HG03196 (cell line): Measurements from ENCODE around the gene AKTIP.
"Not testable (repeated sequence)": the region's sequence is repeated elsewhere in the genome, so short reads cannot be mapped to it uniquely, and the experiment has no call there.

Experiments used
- ATAC-seq: cut with Tn5 transposase; IDR thresholded peaks from one replicate; pipeline ENCODE4 v1.9.1; 2021; ENCODE audit not compliant: unreplicated experiment

Gene AKTIP

DNA sequence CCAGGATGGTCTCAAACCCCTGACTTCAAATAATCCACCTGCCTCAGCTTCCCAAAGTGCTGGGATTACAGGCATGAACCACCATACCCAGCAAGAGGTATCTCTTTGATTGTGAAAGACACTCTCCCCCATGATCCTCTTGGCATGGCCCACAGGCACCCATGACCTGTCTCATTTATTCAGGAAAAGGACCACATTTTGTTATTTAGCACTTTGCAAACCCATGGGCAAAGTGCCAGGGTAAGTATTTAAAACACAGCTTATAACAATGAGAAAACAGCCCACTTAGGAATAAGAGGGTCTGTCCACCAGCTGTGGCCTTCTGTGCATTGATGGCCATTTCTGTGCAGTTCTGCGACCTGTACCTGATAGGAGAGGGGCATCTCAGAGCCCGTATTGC is 12.8 kb upstream of the AKTIP start:
- ATAC-seq: no peak

- ATAC-seq: no peak
Observed at GRCh38 chr16:53515259-53515658, 12.2 kb upstream of the AKTIP start.

- not testable (repeated sequence) for ATAC-seq
Observed at GRCh38 chr16:53512795-53513194, 9.8 kb upstream of the AKTIP start.

DNA sequence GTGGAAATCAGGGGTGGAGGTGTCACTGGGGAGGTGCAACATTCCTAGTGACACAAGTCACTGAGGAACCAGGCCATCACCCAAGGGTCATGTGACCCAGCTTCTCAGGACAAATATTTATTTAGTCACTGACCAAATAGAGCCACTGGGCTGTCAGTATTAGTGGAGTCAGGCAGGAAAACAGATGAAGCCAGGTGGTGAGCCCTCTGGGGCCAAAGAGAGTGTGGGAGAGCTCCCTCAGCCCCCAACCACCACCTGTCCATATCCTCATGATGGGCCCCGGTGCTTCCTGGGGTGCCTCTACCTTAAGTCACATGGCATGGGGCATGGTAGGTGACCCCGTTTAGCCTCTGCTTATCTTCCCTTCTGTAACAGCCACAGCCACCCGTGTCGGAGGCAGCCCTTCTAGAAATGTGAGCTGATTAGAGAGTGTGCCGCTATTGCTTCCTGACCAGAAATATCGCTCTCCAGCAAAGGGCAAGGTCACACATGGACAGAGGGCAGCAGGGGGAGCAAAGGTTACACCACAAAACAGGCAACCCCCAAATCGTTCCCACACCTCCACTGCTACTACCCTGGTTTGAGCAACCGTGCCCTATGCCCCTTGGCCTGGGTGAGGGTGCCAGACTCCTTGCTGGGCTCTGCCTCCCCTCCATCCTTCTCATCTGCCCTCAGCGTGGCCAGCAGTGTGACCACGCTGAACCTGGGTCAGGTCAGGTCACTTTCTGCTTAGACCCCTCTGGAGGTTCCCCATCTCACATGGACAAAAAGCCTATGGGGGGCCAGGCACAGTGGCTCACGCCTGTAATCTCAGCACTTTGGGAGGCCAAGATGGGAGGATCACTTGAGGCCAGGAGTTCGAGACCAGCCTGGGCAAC is 8.6 kb upstream of the AKTIP start:
- ATAC-seq: no peak

- ATAC-seq: no peak
Observed at GRCh38 chr16:53511084-53511402, 8.0 kb upstream of the AKTIP start.

GRCh38 chr16:53510704-53511070 is 7.7 kb upstream of the AKTIP start:
- no peak for ATAC-seq

GRCh38 chr16:53509906-53510703 is 7.1 kb upstream of the AKTIP start:
- peak; percentile 52 for ATAC-seq

DNA sequence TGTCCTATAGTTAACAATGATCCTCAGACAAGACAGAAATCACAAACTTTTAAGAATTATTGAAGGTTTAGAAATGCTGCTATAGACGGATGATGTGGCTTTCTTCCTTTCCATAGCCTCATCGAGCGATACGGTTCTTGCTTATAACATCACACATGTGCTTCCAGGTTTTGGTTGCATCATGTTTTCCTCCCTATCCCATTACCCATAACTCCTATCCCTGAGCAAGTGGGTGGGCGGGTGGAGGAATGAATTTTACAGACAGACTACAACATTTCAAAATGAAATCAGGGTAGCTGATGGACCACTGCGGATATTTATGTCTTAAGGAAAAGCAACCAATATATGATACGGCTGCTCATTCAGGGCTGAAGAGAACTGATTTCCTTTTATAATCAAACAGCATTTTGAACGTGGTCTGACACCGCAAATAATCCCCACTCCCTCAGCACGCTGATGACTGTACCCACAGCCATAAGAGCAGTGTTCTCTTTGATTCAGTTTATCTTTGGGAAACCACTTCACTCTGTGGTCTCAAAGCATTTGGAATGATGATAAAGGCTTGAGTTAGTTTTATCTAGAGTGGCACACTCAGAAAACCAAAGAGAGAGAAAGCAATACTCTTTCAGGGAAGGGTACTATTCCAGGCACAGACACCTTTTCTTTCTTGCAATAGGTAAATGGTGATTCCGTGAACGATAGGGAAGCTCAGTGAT is 4.6 kb upstream of the AKTIP start:
- ATAC-seq: no peak

DNA sequence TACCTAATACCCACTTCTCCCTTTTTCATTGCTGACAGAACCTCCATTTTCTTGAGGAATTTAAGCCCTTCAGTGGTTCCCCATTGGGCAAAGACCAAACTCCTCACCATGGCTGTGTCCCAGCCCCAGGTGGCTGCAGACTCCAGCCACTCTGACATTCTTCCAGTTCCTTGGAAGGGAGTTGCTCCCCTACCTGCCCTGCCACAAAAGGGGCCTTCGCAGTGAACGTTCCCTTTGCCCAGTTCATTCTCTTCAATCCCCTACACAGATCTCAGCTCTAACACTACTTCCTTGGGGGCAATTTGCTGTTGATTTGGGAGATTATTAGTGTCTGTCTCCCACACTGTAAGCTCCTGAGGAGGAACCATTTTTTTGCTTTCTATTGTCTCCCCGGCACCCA is 3.2 kb upstream of the AKTIP start:
- ATAC-seq: no peak

- ATAC-seq: no peak
Observed at GRCh38 chr16:53504665-53505064, 1.7 kb upstream of the AKTIP start.

GRCh38 chr16:53503991-53504663 is 1.1 kb upstream of the AKTIP start:
- no peak for ATAC-seq

DNA sequence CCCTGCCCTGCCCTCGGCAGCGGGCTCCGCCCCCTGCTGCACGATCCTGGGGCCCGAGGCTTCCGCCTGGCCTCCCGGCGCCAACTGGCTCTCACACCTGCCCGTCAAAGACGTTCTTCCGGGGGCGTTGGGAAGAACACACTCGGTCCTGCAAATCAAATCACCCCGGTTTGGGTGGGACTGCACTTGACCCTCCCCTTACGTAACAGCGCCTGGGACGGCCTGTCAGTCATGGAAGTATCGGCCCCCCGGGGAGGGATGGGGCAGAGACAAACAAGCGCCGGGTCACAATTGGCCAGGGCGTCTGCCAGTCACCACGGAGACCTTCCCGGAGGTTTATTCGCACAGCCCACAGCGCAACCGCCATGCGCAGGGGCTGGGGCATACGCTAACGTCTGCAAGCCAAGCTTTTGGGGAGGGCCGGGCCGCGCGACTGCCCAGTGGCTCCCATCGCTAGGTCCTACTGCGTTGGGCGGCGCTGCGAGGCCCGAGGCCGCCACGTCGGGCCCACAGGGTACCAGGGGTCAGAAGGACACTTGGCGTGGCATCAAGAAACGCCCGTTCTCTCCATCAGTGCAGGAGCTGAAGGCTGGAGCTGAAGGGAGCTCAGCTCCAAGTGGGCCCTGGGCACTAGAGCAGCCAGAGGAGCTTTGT is 388 bp upstream of the AKTIP start:
- peak; percentile 97 for ATAC-seq

DNA sequence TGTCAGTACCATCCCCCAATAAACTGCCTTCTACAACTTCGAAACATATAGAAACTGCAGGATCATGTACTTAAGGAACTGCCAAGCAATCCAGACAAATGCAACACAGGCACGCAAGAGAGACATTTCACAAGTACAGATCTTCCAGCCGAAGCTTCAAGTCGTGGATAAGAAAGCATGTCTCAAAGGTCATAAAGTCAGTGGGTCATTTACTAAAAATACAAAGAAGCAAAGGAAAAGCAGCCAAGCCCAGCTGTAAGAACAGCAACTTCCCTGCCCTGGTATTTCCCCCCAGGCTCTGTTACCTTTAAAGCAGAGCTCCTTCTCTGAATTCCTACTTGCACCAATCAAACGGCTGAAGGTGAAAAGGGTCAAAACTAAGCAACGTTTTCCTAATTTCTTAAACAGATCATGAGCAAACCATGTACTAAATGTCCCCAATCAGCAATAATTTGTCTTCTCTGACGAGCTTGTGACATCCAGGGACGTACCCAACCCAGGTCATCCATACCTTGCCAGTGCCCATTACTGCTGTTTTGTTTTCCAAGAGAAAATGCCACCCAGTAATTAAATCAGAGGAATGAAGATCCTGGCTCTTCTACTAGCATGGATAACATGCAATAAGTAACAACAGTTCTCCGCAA is 1.7 kb downstream of the AKTIP start:
- no peak for ATAC-seq

- no peak for ATAC-seq
Observed at GRCh38 chr16:53498984-53499383, 4.0 kb downstream of the AKTIP start.

- no peak for ATAC-seq
Observed at GRCh38 chr16:53495325-53495724, 7.7 kb downstream of the AKTIP start.

- no peak for ATAC-seq
Observed at GRCh38 chr16:53494636-53495035, 8.4 kb downstream of the AKTIP start.

GRCh38 chr16:53492503-53492902 is 10.5 kb downstream of the AKTIP start:
- no peak for ATAC-seq

DNA sequence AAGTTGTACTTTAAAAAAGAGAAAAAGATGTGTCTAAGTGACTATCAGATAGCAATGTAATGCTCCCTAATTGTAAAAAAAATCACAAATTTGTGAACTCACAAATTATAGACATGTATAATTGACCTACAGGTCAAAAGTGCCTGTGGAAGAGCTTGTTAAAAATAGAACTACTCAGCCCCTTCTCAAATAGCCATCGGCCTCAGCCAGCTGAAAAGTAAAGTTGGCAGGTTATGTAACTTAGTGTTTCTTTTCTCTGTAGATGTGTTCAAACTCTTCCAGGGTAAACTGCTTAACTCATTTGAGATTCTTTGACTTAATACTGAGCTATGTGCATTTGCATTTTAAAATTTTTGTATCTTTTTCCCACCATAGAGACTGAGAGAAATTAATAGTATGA is 13.3 kb downstream of the AKTIP start:
- no peak for ATAC-seq

- ATAC-seq: no peak
Observed at GRCh38 chr16:53486230-53486629, 16.8 kb downstream of the AKTIP start.

GRCh38 chr16:53484542-53484941 is 18.5 kb downstream of the AKTIP start:
- no peak for ATAC-seq
